IMR-90 (cell line): Measurements from ENCODE around the gene PDCD11.
"Not testable (repeated sequence)": the region's sequence is repeated elsewhere in the genome, so short reads cannot be mapped to it uniquely, and the experiment has no call there.

Experiments used
- BHLHE40 ChIP-seq: fragments of 150-350 bp; IDR thresholded peaks from 2 replicates; pipeline ENCODE4 v1.6.1; 2016; ENCODE audit warnings: mild to moderate bottlenecking, low read depth, low read length
- FOS ChIP-seq: fragments of 150-350 bp; IDR thresholded peaks from 2 replicates; pipeline ENCODE4 v1.6.1; 2016; ENCODE audit warnings: low read depth, low read length
- MAFK ChIP-seq: IDR thresholded peaks from 2 replicates; pipeline ENCODE4 v1.6.1; 2012; ENCODE audit warnings: low read depth, low read length, improper control_type of control experiment
- MXI1 ChIP-seq: IDR thresholded peaks from 2 replicates; pipeline ENCODE4 v1.6.1; 2012; ENCODE audit warnings: low read depth, mild to moderate bottlenecking, low read length, moderate library complexity, borderline replicate concordance
- NFE2L2 ChIP-seq: fragments of 150-350 bp; IDR thresholded peaks from 2 replicates; pipeline ENCODE4 v1.6.1; 2016; ENCODE audit warnings: low read depth, mild to moderate bottlenecking, low read length
- POLR2A ChIP-seq: IDR thresholded peaks from 2 replicates; pipeline ENCODE4 v1.6.1; 2012; ENCODE audit warnings: mild to moderate bottlenecking, low read depth, low read length
- RFX5 ChIP-seq: IDR thresholded peaks from 2 replicates; pipeline ENCODE4 v1.8.0; 2012; ENCODE audit warnings: low read depth, mild to moderate bottlenecking, low read length, moderate library complexity
- SMC3 ChIP-seq: fragments of 150-350 bp; IDR thresholded peaks from 2 replicates; pipeline ENCODE4 v1.6.1; 2016; ENCODE audit warnings: low read depth, mild to moderate bottlenecking, antibody characterized with exemption, low read length, moderate library complexity
- TF ChIP-seq, protein P1 (sequence below): conservative IDR thresholded peaks from 2 replicates; pipeline ENCODE4 v1.5.1; 2012; ENCODE audit warnings: mild to moderate bottlenecking, low read depth, low read length, improper control_type of control experiment
- TF ChIP-seq, protein P2 (sequence below): fragments of 150-350 bp; IDR thresholded peaks from 2 replicates; pipeline ENCODE4 v1.6.1; 2016; ENCODE audit warnings: low read depth, mild to moderate bottlenecking, low read length, moderate library complexity, borderline replicate concordance
- TF ChIP-seq, protein P3 (sequence below): fragments of 150-350 bp; IDR thresholded peaks from 2 replicates; pipeline ENCODE4 v1.6.1; 2017; ENCODE audit warnings: mild to moderate bottlenecking, antibody characterized with exemption, low read length, low read depth

DNA sequence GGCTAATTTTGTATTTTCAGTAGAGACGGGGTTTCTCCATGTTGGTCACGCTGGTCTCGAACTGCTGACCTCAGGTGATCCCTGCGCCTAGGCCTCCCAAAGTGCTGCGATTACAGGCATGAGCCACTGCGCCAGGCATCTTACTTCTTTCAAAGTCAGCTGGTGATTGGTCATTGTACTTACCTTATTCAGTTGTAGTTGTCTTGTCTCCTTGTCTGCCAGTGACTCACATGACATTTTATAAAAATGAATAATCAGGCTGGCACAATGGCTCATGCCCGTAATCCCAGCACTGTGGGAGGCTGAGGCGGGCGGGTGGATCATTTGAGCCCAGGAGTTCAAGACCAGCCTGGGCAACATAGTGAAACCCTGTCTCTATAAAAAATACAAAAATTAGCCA is 35.6 kb upstream of the PDCD11 start:
- TF ChIP-seq MAFK, RFX5, POLR2A, SMC3, FOS, NFE2L2, MXI1, BHLHE40: not testable (repeated sequence)
- TF ChIP-seq, protein P1, sequence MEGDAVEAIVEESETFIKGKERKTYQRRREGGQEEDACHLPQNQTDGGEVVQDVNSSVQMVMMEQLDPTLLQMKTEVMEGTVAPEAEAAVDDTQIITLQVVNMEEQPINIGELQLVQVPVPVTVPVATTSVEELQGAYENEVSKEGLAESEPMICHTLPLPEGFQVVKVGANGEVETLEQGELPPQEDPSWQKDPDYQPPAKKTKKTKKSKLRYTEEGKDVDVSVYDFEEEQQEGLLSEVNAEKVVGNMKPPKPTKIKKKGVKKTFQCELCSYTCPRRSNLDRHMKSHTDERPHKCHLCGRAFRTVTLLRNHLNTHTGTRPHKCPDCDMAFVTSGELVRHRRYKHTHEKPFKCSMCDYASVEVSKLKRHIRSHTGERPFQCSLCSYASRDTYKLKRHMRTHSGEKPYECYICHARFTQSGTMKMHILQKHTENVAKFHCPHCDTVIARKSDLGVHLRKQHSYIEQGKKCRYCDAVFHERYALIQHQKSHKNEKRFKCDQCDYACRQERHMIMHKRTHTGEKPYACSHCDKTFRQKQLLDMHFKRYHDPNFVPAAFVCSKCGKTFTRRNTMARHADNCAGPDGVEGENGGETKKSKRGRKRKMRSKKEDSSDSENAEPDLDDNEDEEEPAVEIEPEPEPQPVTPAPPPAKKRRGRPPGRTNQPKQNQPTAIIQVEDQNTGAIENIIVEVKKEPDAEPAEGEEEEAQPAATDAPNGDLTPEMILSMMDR: not testable (repeated sequence)
- TF ChIP-seq, protein P2, sequence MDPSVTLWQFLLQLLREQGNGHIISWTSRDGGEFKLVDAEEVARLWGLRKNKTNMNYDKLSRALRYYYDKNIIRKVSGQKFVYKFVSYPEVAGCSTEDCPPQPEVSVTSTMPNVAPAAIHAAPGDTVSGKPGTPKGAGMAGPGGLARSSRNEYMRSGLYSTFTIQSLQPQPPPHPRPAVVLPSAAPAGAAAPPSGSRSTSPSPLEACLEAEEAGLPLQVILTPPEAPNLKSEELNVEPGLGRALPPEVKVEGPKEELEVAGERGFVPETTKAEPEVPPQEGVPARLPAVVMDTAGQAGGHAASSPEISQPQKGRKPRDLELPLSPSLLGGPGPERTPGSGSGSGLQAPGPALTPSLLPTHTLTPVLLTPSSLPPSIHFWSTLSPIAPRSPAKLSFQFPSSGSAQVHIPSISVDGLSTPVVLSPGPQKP: not testable (repeated sequence)
- TF ChIP-seq, protein P3, sequence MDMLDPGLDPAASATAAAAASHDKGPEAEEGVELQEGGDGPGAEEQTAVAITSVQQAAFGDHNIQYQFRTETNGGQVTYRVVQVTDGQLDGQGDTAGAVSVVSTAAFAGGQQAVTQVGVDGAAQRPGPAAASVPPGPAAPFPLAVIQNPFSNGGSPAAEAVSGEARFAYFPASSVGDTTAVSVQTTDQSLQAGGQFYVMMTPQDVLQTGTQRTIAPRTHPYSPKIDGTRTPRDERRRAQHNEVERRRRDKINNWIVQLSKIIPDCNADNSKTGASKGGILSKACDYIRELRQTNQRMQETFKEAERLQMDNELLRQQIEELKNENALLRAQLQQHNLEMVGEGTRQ: not testable (repeated sequence)
